Gastroesophageal sphincter (tissue), 4 donors: ENCODE results near the gene AKAP12. TPM values are rescaled to one million over a fixed set of nuclear protein-coding genes. Genes with fewer than 3 reads are reported as not detected.
A peak's percentile ranks its signal among the peaks of the same experiment; 100 is the strongest.
"Not testable (repeated sequence)": the region's sequence is repeated elsewhere in the genome, so short reads cannot be mapped to it uniquely, and the experiment has no call there.

Experiments
- ATAC-seq: fragments of 150-250 bp; one replicate; pipeline ENCODE4 v1.9.1; 2016; ENCODE audit warnings: mild to moderate bottlenecking, moderate library complexity
- H3K27ac ChIP-seq, 4 donors: fragments of 200-600 bp; sonication (generic) in 3 of 4; 1 replicate in 3 of 4; 2 replicates in 1 of 4; pipeline ENCODE4 v1.5.1; 2016 to 2019
- H3K27me3 ChIP-seq: fragments of 200-600 bp; sonication (generic); one replicate; pipeline ENCODE4 v1.5.1; 2019
- H3K36me3 ChIP-seq, 2 donors: fragments of 200-600 bp; sonication (generic); one replicate each; pipeline ENCODE4 v1.5.1; 2019; ENCODE audit warnings: control low read depth in 1 of 2
- H3K4me1 ChIP-seq, 3 donors: fragments of 200-600 bp; sonication (generic); 1 replicate in 2 of 3; 2 replicates in 1 of 3; pipeline ENCODE4 v1.5.1; 2016 to 2019; ENCODE audit warnings: control low read depth in 2 of 3
- H3K4me3 ChIP-seq, 2 donors: fragments of 200-600 bp; sonication (generic); one replicate each; pipeline ENCODE4 v1.5.1; 2019; ENCODE audit warnings: mild to moderate bottlenecking in 1 of 2, moderate library complexity in 1 of 2
- H3K9me3 ChIP-seq, 3 donors: fragments of 200-600 bp; sonication (generic); one replicate each; pipeline ENCODE4 v1.5.1; 2017 to 2019; ENCODE audit warnings: control low read depth in 2 of 3
- EP300 ChIP-seq: sonication (generic); formaldehyde crosslinking; IDR thresholded peaks from one replicate; pipeline ENCODE4 v1.6.1; 2017; ENCODE audit warnings: antibody characterized with exemption, mild to moderate bottlenecking
- POLR2A ChIP-seq, 2 donors: fragments of 450-650 bp; IDR thresholded peaks; one replicate each; pipeline ENCODE4 v1.6.1; 2017; ENCODE audit warnings: antibody characterized with exemption in 2 of 2, mild to moderate bottlenecking in 2 of 2, moderate library complexity in 1 of 2
- POLR2AphosphoS5 ChIP-seq: sonication (generic); formaldehyde crosslinking; IDR thresholded peaks from one replicate; pipeline ENCODE4 v1.6.1; 2017; ENCODE audit warnings: antibody characterized with exemption
- WGBS, 2 donors: methylation state at CpG; one replicate each; pipeline ENCODE4 v1.1.5; 2018; ENCODE audit warnings: low coverage in 1 of 2; 5-methylcytosine and 5-hydroxymethylcytosine counted together
- total RNA-seq, 4 donors: library from RNA; depleted of rRNA; stranded (reverse); fragments of >200 nt; gene quantifications; one replicate each; pipeline ENCODE4 v1.1.0, GENCODE V29; 2016
- TF ChIP-seq, protein P1 (sequence below), 4 experiments: fragments of 200-600 bp in 2 of 4; fragments of 450-650 bp in 2 of 4; sonication (generic) in 1 of 4; IDR thresholded peaks; one replicate each; pipeline ENCODE4 v1.5.1; 2017 to 2019; ENCODE audit warnings: antibody characterized with exemption in 4 of 4, mild to moderate bottlenecking in 2 of 4, moderate library complexity in 2 of 4

Gene AKAP12
- total RNA-seq, 4 donors from 2014 or later: 150 to 245 (median 185) TPM

DNA sequence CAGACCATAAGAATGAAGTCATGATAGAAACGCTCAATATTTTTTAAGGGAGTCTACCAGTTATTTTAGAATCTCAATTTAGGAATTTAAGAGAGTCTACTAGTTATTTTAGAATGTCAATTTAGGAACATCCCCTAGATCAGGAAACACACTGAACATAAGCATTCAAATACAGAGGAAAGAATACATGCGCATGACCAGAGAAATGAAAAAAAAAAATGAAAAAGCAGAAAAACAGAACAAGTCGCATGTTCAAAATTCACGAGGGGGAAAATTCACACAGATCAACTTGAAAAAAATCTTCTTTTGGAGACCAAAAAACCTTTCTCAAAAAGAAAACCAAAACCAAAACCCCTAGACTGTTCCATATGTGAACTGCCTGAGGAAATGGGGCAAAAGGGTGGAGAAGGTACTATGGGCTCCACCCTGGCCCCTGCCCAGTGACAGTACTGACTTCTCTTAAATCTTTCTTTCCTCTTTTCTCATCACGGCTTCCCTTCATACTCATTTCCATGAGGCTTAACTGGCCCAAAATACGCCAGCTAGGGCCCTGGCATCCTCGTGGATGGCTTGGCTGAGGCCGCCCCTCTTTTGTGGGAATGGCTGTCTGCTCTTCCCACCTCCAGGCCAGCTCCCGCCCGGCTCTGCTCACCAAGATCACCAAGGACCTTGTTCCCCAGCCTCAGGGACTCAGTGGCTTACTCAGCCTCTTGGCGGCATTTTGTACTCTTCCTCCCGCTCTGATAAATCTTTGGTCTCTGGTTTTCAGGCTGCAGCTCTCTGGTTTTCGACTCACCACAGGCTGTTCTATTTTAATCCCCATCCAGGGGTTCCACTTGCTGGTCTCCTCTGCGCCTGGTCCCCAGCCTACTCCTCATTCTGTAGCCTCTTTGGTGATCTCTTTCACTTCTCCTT is 140.4 kb downstream of the AKAP12 start:
- Histone ChIP-seq H3K27me3 (no peaks in the 10 kb centered on the region), H3K4me3 (no peak overlapping the region), H3K9me3 (no peaks in the 10 kb centered on the region), H3K27ac (peak overlapping the region in 1 of 4 donors; percentile 25), H3K4me1 (peaks cover 0 to 22% (median 0%) of the 10 kb centered on the region in 3 donors), H3K36me3 (peaks cover 0 to 6% of the 10 kb centered on the region in 2 donors)
- ATAC-seq: no peak
- WGBS, 2 donors: 80 to 84% methylated on average over 9 to 13 of the region's 14 CpGs
- TF ChIP-seq EP300 (no peak), POLR2A (IDR thresholded peaks at IDR 0.05) (no peak), POLR2AphosphoS5 (no peak)
- TF ChIP-seq, protein P1, sequence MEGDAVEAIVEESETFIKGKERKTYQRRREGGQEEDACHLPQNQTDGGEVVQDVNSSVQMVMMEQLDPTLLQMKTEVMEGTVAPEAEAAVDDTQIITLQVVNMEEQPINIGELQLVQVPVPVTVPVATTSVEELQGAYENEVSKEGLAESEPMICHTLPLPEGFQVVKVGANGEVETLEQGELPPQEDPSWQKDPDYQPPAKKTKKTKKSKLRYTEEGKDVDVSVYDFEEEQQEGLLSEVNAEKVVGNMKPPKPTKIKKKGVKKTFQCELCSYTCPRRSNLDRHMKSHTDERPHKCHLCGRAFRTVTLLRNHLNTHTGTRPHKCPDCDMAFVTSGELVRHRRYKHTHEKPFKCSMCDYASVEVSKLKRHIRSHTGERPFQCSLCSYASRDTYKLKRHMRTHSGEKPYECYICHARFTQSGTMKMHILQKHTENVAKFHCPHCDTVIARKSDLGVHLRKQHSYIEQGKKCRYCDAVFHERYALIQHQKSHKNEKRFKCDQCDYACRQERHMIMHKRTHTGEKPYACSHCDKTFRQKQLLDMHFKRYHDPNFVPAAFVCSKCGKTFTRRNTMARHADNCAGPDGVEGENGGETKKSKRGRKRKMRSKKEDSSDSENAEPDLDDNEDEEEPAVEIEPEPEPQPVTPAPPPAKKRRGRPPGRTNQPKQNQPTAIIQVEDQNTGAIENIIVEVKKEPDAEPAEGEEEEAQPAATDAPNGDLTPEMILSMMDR (IDR thresholded peaks at IDR 0.05): no peak

DNA sequence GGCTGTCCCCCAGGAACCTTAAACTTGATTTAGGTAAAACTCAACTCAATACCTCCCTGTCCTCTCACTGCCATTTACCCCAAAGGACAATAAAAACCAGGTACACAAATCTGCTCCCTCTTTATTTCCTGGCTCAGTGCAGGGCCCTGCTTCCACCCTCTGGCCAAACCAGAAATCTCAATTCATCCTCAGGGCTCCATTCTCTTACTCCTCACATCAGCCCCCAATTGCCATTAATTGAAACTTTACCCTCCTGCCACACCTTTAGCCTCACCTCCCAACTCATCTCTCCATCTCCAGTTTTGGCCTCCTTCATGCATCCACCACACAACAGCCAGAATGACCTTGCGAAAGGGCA is 141.1 kb downstream of the AKAP12 start:
- Histone ChIP-seq H3K4me3 (no peak overlapping the region), H3K36me3 (peaks cover 0 to 6% of the 10 kb centered on the region in 2 donors), H3K27me3 (no peaks in the 10 kb centered on the region), H3K9me3 (no peaks in the 10 kb centered on the region), H3K27ac (peak overlapping the region in 1 of 4 donors; percentile 25), H3K4me1 (peaks cover 0 to 26% (median 0%) of the 10 kb centered on the region in 3 donors)
- TF ChIP-seq POLR2A (IDR thresholded peaks at IDR 0.05): no peak
- no peak for TF ChIP-seq POLR2AphosphoS5
- TF ChIP-seq EP300: no peak
- TF ChIP-seq, protein P1 (IDR thresholded peaks at IDR 0.05): no peak
- WGBS, 2 donors: 100% methylated on average over 1 of the region's 1 CpG
- no peak for ATAC-seq

DNA sequence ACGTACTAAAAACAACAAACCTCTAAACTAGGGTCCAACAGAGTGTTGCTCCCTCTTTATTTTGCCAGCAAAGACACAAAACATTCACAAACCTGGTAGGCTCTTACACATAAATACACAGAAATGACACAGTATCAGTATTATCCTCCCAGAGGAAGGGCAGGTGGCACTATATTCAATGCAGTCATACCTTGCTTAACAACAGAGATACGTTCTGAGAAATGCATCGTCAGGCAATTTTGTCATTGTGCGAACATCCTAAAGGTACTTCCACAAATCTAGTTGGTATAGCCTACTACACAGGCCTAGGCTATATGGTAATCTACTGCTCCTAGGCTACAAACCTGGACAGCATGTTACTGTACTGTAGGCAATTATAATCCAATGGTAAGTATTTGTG is 142.0 kb downstream of the AKAP12 start:
- H3K36me3 ChIP-seq: peaks cover 0 to 6% of the 10 kb centered on the region in 2 donors
- H3K27me3 ChIP-seq: no peaks in the 10 kb centered on the region
- TF ChIP-seq, protein P1 (IDR thresholded peaks at IDR 0.05): no peak
- no peak overlapping the region for H3K27ac ChIP-seq
- no peaks in the 10 kb centered on the region for H3K9me3 ChIP-seq
- WGBS, 2 donors: 82 to 90% methylated on average over 4 of the region's 4 CpGs
- ATAC-seq: no peak
- H3K4me1 ChIP-seq: peaks cover 0 to 26% (median 0%) of the 10 kb centered on the region in 3 donors
- no peak overlapping the region for H3K4me3 ChIP-seq

DNA sequence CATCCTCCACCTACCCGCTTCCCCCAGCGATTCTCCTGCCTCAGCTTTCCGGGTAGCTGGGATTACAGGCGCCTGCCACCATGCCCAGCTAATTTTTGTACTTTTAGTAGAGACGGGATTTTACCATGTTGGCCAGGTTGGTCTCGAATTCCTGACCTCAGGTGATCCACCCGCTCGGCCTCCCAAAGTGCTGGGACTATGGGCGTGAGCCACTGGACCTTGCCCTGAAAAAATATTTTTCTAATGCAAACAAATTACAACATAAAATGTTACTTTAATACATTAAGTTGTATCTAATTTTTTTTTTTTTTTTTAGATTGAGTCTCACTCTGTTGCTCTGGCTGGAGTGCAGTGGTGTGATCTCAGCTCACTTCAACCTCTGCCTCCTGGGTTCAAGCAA is 142.9 kb downstream of the AKAP12 start:
- not testable (repeated sequence) for H3K9me3 ChIP-seq, ATAC-seq, H3K27ac ChIP-seq, H3K36me3 ChIP-seq, H3K4me3 ChIP-seq, H3K27me3 ChIP-seq
- H3K4me1 ChIP-seq: peaks cover 0 to 32% (median 0%) of the 10 kb centered on the region in 3 donors
- 100% methylated on average over 2 to 8 of the region's 9 CpGs for WGBS, 2 donors

DNA sequence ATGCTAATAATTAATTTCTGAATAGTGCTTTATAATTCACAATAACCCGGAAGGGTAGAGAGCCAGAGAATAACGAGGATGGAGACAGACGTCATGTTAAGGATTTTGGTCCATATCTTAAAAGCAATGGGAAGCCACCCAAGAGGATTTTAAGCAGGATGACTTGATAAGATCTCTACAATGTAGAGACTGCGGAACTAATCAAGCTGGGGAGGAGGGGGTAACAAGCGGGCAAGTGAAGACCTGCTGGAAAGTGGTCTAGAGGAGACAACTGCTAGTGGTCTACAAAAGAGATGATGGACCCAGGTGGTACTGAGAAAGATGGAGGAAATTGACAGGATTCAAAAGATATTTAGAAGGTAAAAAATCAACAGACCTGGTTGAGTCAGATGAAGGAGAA is 144.4 kb downstream of the AKAP12 start:
- Histone ChIP-seq H3K27me3 (no peaks in the 10 kb centered on the region), H3K9me3 (no peaks in the 10 kb centered on the region), H3K4me1 (peaks cover 0 to 47% (median 4%) of the 10 kb centered on the region in 3 donors), H3K36me3 (peaks cover 0 to 6% of the 10 kb centered on the region in 2 donors), H3K4me3 (no peak overlapping the region), H3K27ac (no peak overlapping the region)
- TF ChIP-seq EP300 (no peak), POLR2AphosphoS5 (no peak), POLR2A (IDR thresholded peaks at IDR 0.05) (no peak)
- TF ChIP-seq, protein P1 (IDR thresholded peaks at IDR 0.05): no peak
- 69 to 93% methylated on average over 3 to 5 of the region's 5 CpGs for WGBS, 2 donors
- no peak for ATAC-seq
